ENCODE results near the gene TUSC2.

TUSC2 gene

GRCh38 chr3:50347187-50347813, 19.3 kb upstream of the TUSC2 start:
- no peak for TF ChIP-seq ZFX (IDR thresholded peaks at IDR 0.05; ENCODE audit: borderline replicate concordance)
- TF ChIP-seq CTCF (IDR thresholded peaks at IDR 0.05), result peak; percentile 84

GRCh38 chr3:50345586-50346234, 17.7 kb upstream of the TUSC2 start, which contains the start of gene ZMYND10:
TSS of gene ZMYND10 (minus strand) at chr3:50345732. CDS start at chr3:50345579, 153 bp downstream.
- no peak for TF ChIP-seq CTCF (IDR thresholded peaks at IDR 0.05)
- TF ChIP-seq ZFX (IDR thresholded peaks at IDR 0.05; ENCODE audit: borderline replicate concordance), result no peak
- peak within 1 kb of the TSS; percentile 74 for H3K27ac ChIP-seq

More at GRCh38 chr3:50347187-50347813, 19.3 kb upstream of the TUSC2 start:
- H3K27ac ChIP-seq, result peak overlapping the region; percentile 26; the same call in 1 of the 2 replicates

- TF ChIP-seq CTCF (IDR thresholded peaks at IDR 0.05) (no peak), ZFX (IDR thresholded peaks at IDR 0.05; ENCODE audit: borderline replicate concordance) (no peak)
- no peak overlapping the region; the same call in 1 of the 2 replicates for H3K27ac ChIP-seq
These were observed 17.0 kb upstream of the TUSC2 start for GRCh38 chr3:50345008-50345407.

- no peak overlapping the region for H3K27ac ChIP-seq
- TF ChIP-seq CTCF (IDR thresholded peaks at IDR 0.05) (no peak), ZFX (IDR thresholded peaks at IDR 0.05; ENCODE audit: borderline replicate concordance) (no peak)
These were observed 15.0 kb upstream of the TUSC2 start for GRCh38 chr3:50342813-50343633.

GRCh38 chr3:50341996-50342650, 14.1 kb upstream of the TUSC2 start:
- TF ChIP-seq CTCF (IDR thresholded peaks at IDR 0.05), result no peak
- no peak for TF ChIP-seq ZFX (IDR thresholded peaks at IDR 0.05; ENCODE audit: borderline replicate concordance)
- no peak overlapping the region for H3K27ac ChIP-seq

- H3K27ac ChIP-seq, result no peak overlapping the region
- TF ChIP-seq CTCF (IDR thresholded peaks at IDR 0.05), result no peak
- TF ChIP-seq ZFX (IDR thresholded peaks at IDR 0.05; ENCODE audit: borderline replicate concordance), result no peak
These were observed 13.5 kb upstream of the TUSC2 start for GRCh38 chr3:50341537-50341936.
